GM21367 (cell line): Measurements from ENCODE around the gene CRYM.
"Not testable (repeated sequence)": the region's sequence is repeated elsewhere in the genome, so short reads cannot be mapped to it uniquely, and the experiment has no call there.

ENCODE experiments used
- ATAC-seq: cut with Tn5 transposase; IDR thresholded peaks from one replicate; pipeline ENCODE4 v1.9.1; 2021; ENCODE audit not compliant: unreplicated experiment

The CRYM gene

DNA sequence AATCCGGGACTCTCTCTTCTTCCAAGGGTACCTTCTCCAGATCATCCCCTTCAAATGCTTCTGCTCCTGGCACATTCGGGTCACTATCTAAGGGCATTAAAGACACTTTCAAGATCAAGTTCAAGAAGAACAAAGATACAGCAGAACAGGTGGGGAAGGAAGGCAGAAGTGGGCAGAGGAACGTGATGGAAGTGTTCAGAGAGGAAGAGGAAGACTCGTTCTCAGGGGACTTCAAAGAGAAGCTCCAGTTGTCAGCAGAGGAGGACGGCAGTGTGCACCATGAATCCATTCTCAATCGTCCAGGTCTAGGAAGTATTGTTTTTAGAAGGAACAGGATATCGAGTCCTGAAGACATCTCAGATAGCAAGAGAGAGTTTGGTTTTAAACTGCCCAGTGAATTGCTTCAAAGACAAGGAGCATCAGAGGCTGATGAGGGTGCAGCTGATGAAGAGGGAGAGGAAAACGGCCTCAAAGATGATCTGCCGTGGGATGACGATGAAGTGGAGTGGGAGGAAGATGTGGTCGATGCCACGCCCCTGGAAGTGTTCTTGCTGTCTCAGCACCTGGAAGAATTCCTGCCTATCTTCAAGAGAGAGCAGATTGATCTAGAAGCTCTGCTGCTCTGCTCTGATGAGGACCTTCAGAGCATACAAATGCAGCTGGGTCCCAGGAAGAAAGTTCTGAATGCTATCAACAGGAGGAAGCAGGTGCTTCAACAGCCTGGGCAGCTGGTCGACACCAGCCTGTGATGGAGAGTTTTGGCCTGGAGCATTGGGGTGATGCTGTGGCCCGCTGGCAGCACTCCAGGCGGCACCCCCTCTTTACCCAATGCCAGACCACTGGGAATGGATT lies 27.8 kb downstream of the CRYM start:
- no peak for ATAC-seq

DNA sequence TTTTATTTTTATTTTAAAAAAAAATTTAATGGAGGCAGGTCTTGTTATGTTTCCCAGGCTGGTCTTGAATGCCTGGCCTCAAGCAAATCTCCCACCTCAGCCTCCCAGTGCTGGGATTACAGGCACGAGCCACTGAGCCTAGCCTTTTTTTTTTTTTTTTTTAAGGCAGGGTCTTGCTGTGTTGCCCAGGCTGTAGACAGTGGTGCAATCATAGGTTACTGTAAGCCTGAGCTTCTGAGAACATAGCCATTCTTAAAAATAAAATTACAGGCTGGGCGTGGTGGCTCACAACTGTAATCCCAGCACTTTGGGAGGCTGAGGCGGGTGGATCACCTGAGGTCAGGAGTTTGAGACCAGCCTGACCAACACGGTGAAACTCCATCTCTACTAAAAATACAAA lies 29.9 kb downstream of the CRYM start:
- ATAC-seq, result not testable (repeated sequence)

DNA sequence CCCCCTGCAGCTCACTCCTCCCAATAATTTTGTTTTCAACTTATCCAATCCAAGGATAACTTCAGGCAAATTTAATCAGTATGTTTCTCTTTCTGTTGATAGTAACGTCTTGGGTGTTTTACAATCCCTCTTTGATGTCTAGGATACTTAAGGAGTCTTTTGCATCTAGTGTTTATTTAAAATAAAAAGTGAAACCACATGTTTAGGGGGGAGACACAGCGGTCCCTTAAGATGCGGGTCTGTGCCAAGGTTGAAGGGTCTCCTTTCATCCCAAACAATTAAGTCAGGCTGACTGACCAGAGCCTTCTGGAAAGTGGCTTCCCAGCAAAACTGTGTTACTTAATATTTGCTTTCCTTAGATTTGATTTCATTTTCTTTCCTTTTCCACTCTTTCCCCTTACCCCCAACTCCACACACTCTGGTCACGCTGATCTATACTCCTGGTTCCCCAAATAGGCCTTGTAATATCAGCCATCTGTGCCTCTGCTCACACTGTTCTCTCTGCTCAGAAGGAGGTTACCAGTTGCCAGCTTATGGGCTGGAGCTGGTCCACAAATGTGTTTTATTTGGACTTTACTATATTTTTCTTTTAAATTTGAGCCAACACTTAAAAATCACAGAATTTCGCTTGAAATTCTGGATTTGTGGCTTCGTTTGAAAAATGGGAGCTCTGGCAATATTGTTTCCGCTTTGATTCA lies 33.4 kb downstream of the CRYM start:
- no peak for ATAC-seq

DNA sequence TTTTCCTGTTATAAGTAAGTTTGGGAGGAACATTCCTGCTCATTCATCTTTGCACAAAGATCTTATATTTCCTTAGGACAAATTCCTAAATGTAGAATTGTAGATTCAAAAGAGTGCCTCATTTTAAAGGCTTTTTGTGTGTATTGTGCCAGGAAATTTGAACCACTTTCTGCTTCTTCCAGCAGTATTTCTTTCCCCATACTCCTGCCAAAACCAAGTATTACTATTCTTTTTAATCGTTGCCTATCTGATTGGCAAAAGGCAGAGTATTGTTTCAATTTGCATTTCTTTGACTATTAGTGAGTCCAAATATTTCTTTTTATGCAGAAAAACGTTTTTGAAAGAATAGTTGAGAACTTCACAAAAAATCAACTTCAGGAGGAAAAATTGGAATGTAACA lies 35.3 kb downstream of the CRYM start:
- no peak for ATAC-seq

DNA sequence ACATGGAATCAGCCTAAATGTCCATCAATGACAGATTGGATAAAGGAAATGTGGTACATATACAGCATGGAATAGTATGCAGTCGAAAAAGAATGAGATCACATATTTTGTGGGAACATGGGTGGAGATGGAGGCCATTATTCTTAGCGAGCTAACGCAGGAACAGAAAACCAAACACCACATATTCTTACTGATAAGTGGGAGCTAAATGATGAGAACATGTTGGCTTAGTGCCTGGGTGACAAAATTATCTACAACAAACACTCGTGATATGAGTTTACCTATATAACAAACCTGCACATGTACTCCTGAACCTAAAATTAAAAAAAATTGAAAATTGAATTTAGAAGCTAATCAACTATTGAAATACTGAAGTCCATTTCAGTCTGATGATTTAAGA lies 38.4 kb downstream of the CRYM start:
- ATAC-seq, result no peak

DNA sequence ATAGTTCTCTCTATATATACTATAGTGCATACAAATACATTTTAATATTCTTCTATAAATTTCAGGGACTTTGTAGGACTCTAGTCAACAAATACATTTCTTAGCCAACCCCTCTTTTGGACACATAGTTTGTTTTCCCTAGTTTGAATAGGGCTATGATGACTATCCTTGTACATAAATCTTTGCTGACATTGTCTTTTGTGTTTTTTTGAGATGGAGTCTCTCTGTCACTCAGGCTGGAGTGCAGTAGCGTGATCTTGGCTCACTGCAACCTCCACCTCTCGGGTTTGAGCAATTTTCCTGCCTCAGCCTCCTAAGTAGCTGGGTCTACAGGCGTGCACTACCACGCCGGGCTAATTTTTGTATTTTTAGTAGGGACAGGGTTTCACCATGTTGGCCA lies 41.3 kb downstream of the CRYM start:
- no peak for ATAC-seq

DNA sequence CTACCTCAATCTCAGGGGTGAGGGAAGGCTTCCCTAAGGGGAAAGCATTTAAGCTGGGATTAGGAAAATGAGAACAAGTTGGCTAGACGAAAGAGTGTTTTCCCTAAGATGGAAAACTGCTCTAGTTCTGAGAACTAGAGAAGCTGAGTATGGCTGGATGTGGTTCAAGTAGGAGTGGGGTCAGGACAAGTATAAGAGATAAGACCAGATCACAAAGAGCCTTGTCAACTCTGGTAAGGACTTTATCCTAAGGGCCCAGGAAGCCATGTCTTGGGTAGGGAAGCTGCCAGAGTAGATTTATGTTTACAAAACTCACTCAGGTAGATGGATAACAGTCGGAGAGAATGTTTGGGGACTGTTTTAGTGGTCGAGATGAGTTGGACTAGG lies 42.9 kb downstream of the CRYM start:
- no peak for ATAC-seq

DNA sequence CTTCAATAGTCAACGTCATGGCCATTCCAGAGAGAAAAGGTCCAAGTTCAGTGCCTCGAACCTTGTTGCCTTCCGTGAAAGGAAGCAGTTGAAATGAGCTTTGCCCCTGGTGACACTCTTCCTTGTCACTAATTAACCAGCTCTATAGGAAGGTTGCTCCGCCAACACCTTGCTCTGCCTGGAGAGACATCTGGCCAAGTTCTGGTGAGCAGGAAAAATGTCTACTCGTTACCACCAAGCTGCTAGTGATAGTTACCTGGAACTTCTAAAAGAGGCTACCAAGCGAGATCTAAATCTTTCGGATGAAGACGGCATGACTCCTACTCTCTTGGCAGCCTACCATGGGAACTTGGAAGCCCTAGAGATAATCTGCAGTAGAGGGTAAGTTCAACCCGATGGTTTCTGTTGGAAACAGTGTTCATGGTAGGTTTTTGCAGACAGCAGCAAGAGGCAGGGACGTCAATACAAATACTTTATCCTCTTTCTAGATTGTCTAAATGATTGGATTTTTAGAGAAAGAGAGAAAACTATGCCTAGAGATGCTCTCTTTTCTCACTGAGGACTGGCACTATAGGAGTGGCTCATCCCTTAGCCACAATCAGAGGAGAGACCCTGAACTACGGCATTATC lies 44.5 kb downstream of the CRYM start, which contains the start of gene ANKS4B:
TSS of gene ANKS4B (plus strand) at position 179 of the 630 bp plus-strand sequence. CDS start at position 218, 39 bp downstream.
- ATAC-seq, result no peak

DNA sequence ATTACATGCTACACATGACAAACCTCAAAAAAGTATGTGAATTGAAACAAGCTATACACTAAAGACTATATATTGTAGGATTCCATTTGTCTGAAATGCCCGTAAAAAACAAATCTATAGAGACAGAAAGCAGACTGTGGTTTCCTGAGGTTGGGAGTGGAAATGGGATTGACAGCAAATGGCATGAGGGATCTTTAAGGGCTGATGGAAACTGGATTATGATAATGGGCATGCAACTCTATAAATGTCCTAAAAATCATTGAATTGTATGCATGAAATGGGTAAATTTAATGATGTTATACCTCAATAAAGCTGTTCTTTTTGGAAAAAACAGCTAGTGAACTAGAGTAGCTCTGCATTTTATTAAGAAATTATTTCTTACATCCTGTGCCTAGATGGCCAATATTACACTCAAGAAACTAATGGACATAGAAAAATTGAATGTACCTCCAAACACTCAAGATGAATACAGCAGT lies 45.0 kb downstream of the CRYM start:
- ATAC-seq, result no peak

DNA sequence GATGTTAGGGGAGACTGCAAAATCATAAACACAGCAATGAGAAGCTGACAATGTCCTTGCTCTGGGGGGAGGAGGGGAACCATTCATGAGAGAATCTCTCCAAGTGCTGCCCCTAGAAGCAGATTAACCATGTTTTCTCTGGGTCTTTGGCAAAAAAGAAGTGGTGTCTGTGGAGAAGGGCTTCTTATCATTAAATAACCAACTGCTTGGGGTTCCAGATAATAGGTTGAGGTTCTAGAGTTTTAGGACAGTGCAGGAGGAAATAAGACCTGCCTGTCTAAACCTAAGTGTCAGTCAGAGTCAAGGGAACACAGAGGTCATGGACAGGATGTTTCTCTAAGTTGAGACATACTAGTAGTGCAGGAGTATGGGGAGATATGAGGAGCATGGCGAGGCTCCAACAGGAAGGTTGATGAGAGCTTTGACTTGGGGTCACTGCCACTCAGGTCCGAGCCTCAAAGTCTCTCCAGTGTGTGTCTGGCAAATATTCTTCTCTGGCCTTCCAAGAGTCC lies 49.7 kb downstream of the CRYM start:
- ATAC-seq, result no peak

DNA sequence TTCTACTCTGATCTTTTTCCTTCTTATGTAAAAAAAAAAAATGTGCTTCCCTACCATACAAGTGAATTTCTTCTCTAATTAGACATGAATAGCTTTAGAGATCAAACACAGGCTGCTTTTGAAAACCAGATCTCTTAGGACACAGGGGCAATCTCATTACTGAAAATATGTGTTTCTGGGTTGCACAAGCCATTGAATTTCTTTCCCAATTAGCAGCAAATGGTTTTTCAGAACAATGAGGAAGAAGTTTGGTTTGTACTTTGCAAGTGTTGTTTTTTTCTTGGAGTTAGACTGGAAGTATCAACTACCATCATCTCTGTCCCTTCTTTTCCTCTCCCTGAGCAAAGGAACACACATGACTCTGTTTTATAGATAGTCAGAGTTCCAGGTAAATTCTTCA lies 50.2 kb downstream of the CRYM start:
- no peak for ATAC-seq

DNA sequence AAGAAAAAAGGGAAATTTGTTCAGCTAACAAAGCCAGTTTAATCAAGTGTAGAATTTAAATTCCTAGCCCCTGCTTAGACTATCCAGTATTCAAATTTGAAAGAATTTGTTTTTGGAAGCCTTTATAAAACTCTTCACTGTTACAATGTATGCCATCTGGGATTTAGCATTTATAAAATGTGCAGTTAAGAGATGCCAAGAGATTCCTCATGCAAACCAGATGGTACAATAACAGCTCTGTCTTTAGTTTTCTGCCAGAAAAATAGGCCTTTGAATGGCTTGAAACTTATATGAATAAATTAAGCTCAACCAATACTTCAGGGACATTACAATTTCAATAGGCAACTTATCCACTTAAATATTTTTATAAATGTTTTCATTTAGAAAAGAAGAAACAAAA lies 51.3 kb downstream of the CRYM start:
- ATAC-seq, result no peak

DNA sequence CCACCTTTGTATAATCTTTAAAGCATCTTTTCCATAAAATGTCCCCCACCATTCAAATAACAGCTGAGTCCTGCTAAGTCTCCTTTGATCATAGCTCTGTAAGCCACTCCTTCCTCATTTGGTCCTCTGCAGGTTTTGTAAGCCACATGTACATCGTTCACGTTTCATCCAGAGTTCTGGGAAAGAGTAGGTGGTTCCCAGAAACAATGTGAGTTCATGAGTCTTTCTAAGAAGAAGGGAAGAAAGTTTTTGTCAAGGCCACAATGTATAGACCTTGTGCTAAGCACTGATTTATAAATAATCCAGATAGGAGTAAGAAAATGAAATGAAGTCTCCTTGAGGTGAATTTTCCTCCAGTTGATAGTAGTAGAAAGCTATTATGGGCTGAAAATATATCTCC lies 53.3 kb downstream of the CRYM start:
- ATAC-seq, result no peak

DNA sequence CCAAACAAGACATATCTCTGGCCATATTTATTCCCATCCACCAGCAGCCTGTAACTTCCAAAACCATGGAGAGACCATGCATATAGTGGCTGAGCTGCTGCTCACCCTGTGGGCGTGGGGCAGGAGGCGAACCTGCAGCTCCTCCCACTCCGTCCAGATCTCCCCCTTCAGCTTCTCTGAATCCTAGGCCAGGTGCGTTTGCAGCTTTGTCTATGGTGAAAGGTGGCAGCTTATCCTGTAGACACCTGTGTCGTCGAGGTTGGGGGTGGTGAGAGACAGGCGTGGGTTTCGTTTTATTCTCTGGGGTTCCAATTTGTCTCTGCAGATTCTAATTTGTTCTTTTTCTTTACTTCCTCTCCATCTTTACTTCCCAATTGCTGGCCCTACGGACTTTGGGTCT lies 54.3 kb downstream of the CRYM start:
- no peak for ATAC-seq

DNA sequence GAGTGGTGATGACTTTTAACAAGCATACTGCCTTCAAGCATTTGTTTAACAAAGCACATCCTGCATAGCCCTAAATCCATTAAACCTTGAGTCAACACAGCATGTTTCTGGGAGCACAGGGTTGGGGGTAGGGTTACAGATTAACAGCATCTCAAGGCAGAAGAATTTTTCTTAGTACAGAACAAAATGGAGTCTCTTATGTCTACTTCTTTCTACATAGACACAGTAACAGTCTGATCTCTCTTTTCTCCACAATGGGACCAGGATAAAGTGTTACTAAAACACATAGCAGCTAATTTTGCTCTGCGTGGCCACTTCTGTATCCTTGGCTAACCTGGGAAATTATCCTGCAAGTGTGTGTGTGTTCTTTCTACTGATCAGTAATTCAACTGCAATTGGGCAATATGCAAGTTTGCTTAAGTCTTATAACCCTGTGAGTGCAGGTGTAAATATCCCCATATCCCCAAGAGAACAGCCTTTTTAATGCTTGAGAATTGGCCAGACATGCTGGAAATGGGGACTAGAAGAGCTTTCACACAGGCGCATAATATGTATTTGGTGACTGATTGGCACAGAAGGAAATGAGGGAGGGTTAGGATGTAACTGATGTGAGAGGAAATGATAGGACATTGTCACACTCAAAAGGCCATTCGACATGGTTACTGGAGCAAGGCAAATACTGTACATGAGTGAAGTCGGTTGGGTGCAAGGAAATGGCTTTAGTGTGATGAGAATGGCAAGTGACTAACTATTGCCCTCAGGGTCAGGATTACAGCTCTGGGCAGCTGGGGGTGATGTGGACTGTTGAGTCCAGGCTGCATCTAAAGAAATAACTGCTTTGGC lies 55.4 kb downstream of the CRYM start:
- ATAC-seq, result no peak

DNA sequence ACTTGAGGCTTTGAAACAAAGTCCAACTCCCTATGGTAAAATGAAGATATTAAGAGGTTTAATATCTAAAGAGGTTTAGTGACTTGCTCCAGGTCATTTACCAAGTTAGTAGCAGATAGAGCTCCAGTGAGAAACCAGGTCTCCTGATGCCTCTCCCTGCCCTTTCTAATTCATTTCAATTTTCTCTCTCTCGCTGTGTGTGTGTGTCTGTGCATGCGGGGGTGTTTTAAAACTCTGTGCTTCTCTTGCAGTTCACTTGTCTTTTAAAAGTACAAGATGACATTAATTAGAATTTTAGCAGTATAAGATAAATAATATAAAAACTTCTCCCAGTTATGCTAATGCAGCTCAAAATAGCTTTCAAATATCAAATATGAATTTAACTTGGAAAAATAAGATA lies 58.5 kb downstream of the CRYM start:
- no peak for ATAC-seq

DNA sequence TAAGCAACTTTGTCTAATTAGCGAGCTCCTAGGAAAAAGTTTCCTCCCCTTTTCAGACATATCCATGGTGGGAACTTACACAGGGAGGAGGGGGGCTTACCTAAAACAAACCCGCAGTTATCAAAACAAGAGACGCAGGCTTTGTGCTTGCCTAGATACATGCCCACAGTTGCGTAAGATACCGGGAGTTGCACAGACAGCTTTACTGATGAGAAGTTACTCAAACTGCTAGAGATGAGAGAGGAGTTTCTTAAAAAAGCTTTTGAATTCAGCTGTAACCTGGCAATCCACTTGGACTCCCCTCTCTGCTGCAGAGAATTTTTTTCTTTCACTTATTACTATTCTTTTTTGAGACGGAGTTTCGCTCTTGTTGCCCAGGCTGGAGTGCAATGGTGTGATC lies 59.9 kb downstream of the CRYM start:
- ATAC-seq, result no peak

DNA sequence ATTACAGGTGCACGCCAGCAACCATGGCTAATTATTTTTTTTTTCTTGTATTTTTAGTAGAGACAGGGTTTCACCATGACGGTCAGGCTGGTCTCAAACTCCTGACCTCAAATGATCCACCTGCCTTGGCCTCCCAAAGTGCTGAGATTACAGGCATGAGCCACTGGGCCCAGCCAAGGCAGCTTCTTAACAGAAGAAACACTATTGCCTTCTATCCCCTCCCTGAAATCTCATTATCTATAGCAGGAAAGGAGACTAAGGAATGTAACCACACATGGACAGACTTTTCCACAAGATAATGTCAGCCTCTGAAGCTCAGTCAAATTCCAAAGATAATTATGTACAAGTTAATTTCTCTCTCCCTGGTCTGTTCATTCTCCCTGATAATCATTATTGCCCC lies 61.0 kb downstream of the CRYM start:
- no peak for ATAC-seq

DNA sequence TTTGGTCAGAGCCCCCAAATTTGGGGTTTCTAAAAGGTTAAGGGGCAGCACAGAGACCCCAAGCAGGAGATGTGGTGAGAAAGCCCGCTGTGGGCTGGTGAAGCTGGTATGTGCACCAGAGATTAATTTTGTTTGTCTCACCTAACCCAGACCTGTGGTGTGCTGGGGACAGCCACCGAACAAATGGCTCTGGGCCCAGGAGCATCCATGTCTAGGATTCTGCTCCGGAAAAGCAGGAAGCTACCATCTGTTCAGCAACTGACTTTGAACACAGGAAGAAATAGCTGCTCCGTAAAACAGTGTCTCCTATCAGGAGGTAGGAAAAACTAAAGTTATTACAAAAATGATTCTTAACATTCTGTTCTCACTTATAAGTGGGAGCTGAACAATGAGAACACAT lies 64.0 kb downstream of the CRYM start:
- no peak for ATAC-seq

DNA sequence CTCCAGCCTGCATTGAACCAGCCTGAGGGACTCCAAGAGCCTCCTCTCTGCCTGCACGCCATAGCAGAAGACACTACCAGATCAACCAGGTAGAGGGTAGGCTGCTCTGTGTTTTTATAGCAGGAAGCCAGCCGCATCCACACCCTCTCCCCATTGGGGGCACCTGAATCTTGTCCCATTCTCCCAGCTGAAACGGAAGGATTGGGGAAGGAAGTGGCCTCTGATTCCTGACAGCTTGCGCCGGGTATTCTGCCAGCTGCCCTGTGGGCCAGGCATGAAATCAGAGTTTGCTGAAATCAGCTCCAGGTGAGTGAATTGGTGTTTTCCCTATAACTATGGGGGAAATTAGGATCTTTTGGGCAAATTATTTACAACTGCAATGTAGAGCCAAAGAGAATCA lies 66.6 kb downstream of the CRYM start, which contains the start of gene ZP2:
TSS of gene ZP2 (minus strand) at position 89 of the 400 bp plus-strand sequence. CDS start at position 62, 27 bp downstream.
- no peak for ATAC-seq
